Keratinocyte (primary cell): ENCODE measurements around the gene IRF2BP2.
A peak's percentile ranks its signal among the peaks of the same experiment; 100 is the strongest.

ENCODE experiments used
- CTCF ChIP-seq, 3 experiments: IDR thresholded peaks in 1 of 3; conservative IDR thresholded peaks in 1 of 3; optimal IDR thresholded peaks in 1 of 3; 2 replicates in 2 of 3; 3 replicates in 1 of 3; pipeline versions ENCODE3 to v1.5.1; 2011; ENCODE audit warnings: low read length in 3 of 3, mild to moderate bottlenecking in 3 of 3, moderate library complexity in 2 of 3, control low read depth in 1 of 3, inconsistent platforms in 1 of 3; ENCODE audit not compliant: insufficient read depth in 2 of 3; ENCODE audit errors: extremely low read depth in 1 of 3
- EZH2 ChIP-seq: IDR thresholded peaks from one replicate; pipeline ENCODE4 v1.6.1; 2012; ENCODE audit warnings: inconsistent platforms, mild to moderate bottlenecking, low read length, moderate library complexity

DNA sequence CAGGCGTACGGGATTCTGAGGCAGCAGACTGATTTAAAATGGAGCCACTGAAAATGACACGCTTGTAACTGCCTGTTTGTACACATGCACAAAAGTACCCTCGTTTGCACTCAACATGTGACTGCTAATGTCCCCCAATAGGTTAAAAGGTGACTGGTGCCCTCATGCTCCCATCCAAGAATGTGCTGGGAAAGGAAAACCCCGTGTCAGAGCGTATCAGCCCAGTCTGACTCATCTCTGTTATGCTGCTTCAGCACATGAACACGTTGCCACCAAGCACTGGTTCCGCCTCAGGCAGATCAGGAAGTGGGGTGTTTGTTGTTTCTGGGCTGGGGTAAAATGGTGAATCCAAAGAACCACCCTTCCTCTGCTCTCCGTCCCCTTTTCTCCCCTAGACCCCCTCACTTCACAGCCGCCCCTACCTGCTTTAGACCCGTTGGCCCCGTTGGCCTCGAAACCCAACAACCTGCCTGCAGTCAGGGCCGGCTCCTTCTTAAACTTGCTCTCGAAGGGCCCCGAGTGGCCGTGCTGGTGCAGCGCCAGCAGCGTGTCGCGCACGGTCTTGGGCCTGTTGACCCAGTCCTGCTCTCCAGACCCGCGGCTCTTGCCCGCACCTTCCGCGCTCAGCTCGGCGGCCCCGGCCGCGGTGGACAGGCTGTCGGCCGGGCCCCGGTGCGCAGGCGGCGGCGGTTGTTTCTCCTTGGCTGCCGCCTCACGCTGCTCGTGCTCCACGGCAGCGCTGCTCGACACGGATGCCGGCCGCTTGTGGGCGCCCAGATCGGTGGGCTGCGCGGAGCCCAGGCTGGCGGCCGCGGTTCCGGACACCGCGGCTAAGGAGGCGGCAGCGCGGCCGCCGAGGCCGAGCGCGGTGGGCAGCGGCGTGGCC, 1.7 kb downstream of the IRF2BP2 start:
- TF ChIP-seq EZH2, result no peak
- peak in 1 of 3 experiments; percentile 5 for TF ChIP-seq CTCF (optimal IDR thresholded peaks at IDR 0.05 in 1 of 3, IDR thresholded peaks at IDR 0.05 in 1 of 3, conservative IDR thresholded peaks at IDR 0.05 in 1 of 3; ENCODE audit: extremely low read depth in 1 of 3, insufficient read depth in 2 of 3, low read length in 3 of 3)
